Heart right ventricle (tissue), 16 donors: ENCODE measurements around the gene CNOT1. TPM values are rescaled to one million over a fixed set of nuclear protein-coding genes. Genes with fewer than 3 reads are reported as not detected.

ENCODE experiments used
- ATAC-seq, 8 donors: fragments of 200-7000 bp; cut with Tn5 transposase; one replicate each; pipeline ENCODE4 v1.9.1; 2020; ENCODE audit warnings: mild to moderate bottlenecking in 8 of 8, moderate library complexity in 8 of 8, moderate number of reproducible peaks in 1 of 8
- DNase-seq, 2 donors: peaks; one replicate each; pipeline ENCODE4 v3.0.0-alpha.2; 2020
- H3K27ac ChIP-seq, 10 donors: fragments of 200-600 bp; sonication (generic) in 2 of 10; one replicate each; pipeline versions ENCODE4 v1.5.0 to v1.8.0; 2020 to 2022; ENCODE audit warnings: mild to moderate bottlenecking in 3 of 10
- H3K27me3 ChIP-seq, 7 donors: fragments of 200-600 bp; one replicate each; pipeline ENCODE4 v1.8.0; 2021 to 2022; ENCODE audit warnings: mild to moderate bottlenecking in 2 of 7
- H3K36me3 ChIP-seq, 9 donors: fragments of 200-600 bp; sonication (generic) in 1 of 9; one replicate each; pipeline versions ENCODE4 v1.5.0 to v1.8.0; 2020 to 2022; ENCODE audit warnings: mild to moderate bottlenecking in 2 of 9
- H3K4me1 ChIP-seq, 9 donors: fragments of 200-600 bp; sonication (generic) in 1 of 9; one replicate each; pipeline versions ENCODE4 v1.5.0 to v1.8.0; 2020 to 2022; ENCODE audit warnings: mild to moderate bottlenecking in 4 of 9
- H3K4me3 ChIP-seq, 10 donors: fragments of 200-600 bp; sonication (generic) in 2 of 10; one replicate each; pipeline versions ENCODE4 v1.5.0 to v1.8.0; 2020 to 2022; ENCODE audit warnings: mild to moderate bottlenecking in 7 of 10, moderate library complexity in 2 of 10
- H3K9me3 ChIP-seq, 11 donors: fragments of 200-600 bp in 10 of 11; sonication (generic) in 2 of 11; one replicate each; pipeline versions ENCODE4 v1.5.0 to v1.8.0; 2013 to 2022; ENCODE audit warnings: mild to moderate bottlenecking in 2 of 11, control low read depth in 1 of 11, moderate library complexity in 1 of 11
- CTCF ChIP-seq, 9 donors: fragments of 200-600 bp; sonication (generic) in 2 of 9; IDR thresholded peaks; one replicate each; pipeline versions ENCODE4 v1.5.0 to v1.8.0; 2021 to 2022; ENCODE audit warnings: antibody characterized with exemption in 9 of 9, mild to moderate bottlenecking in 5 of 9, moderate library complexity in 1 of 9
- WGBS, 2 donors: extraction: QIAGEN DNeasy Blood & Tissue Kit; methylation state at CpG; one replicate each; pipeline ENCODE4 v1.1.7; 2013; ENCODE audit warnings: inconsistent platforms in 1 of 2; 5-methylcytosine and 5-hydroxymethylcytosine counted together
- intact Hi-C, 10 donors: fragments of 100-400 bp; cut with DNase I; formaldehyde crosslinking; loops; one replicate each; pipeline versions ENCODE4 v1.11.1 to v1.14.2; 2022
- polyA plus RNA-seq, 2 donors: library from polyadenylated mRNA; stranded (reverse); fragments of 200-250 nt; gene quantifications; one replicate each; pipeline ENCODE4 v1.2.3, GENCODE V29; 2013
- total RNA-seq, 10 donors: library from RNA; stranded (reverse); fragmentation: NEBNext Ultra II Directional in 3 of 10; extraction: Animal tissue kit (Norgen Biotek cat#: 25700) in 3 of 10; gene quantifications; one replicate each; pipeline versions ENCODE4 v1.2.1 to v1.2.4, GENCODE V29; 2021 to 2023
- donor health status: Arrhythmogenic right ventricular cardiomyopathy.
- donor health status: ischemic (EF 13 %, LVEDD 7.1; RV severe dilation, severe dysfunction).
- donor health status: healthy with polysubstance abuse.
- donor health status: DM: no; HTN: yes; CAD: no.
- donor health status: DM: no; HTN: no; CAD: no.
- donor health status: ischemic (EF 25% LVEDD 6.9; RV normal size, moderate dysfunction).
- donor health status: ischemic (EF 25% LVEDD 5.7; RV mildly dilated, moderate dysfunction).
- donor health status: healthy.
- donor health status: DM: yes; HTN: yes; CAD: no.
- donor health status: Ischemic cardiomyopathy.
- donor health status: ischemic (EF 35%, LVEDD 5.7; RV mildly dilated, moderate dysfunction).
- donor health status: nonischemic (EF 11% LVEDD 7.7; RV severe dilation, severe dysfunction).
- donor health status: DM: yes; HTN: yes; CAD: no.
- donor health status: PGD.
- donor health status: ischemic (EF 29% LVEDD 5.4; RV normal size, mild dysfunction).
- donor health status: nonischemic (EF 23%, LVEDD 6.1; RV moderate dilation, normal function).

The CNOT1 gene
- total and polyA plus RNA-seq, 12 donors = 27.2 to 102 (median 81.7) TPM

GRCh38 chr16:58500430-58501241 lies 129.0 kb downstream of the CNOT1 start:
- Histone ChIP-seq H3K4me3 (peak overlapping the region in 5 of 10 donors; percentile 13 to 37 (median 23)), H3K36me3 (peaks cover 0 to 53% (median 12%) of the 10 kb centered on the region in 9 donors), H3K9me3 (no peaks in the 10 kb centered on the region), H3K27ac (peak overlapping the region in 5 of 10 donors; percentile 20 to 43 (median 37)), H3K27me3 (peaks cover 0 to 34% (median 0%) of the 10 kb centered on the region in 7 donors), H3K4me1 (peaks cover 12 to 56% (median 20%) of the 10 kb centered on the region in 9 donors)
- ATAC-seq = peak in 5 of 8 donors; percentile 1 to 20 (median 5)
- WGBS, 2 donors = 35 to 47% methylated on average over 36 of the region's 36 CpGs
- intact Hi-C loops = loop anchor here in 1 of 10 donors (10.0 kb wide), 1 partner anchor 154 kb away; no protein-coding TSS in a partner anchor
- TF ChIP-seq CTCF (IDR thresholded peaks at IDR 0.05) = no peak
- DNase-seq = no peak

- Histone ChIP-seq H3K9me3 (no peaks in the 10 kb centered on the region), H3K4me3 (peak within 1 kb of the TSS in 5 of 10 donors; percentile 13 to 37 (median 23)), H3K4me1 (peaks cover 19 to 64% (median 25%) of the 10 kb centered on the region in 9 donors), H3K27me3 (peaks cover 0 to 34% (median 0%) of the 10 kb centered on the region in 7 donors), H3K36me3 (peaks cover 0 to 47% (median 9%) of the 10 kb centered on the region in 9 donors), H3K27ac (peak within 1 kb of the TSS in 5 of 10 donors; percentile 20 to 43 (median 34))
- ATAC-seq (peak; percentile 13 to 52 (median 33)), DNase-seq (peak; percentile 50 to 58)
- 53 to 55% methylated on average over 24 of the region's 24 CpGs for WGBS, 2 donors
- intact Hi-C loops = loop anchor here in 2 of 10 donors (10.0 kb wide), 2 partner anchors 155 to 255 kb away; no protein-coding TSS in a partner anchor
- TF ChIP-seq CTCF (IDR thresholded peaks at IDR 0.05) = no peak
These were observed 129.8 kb downstream of the CNOT1 start, which contains the start of gene NDRG4 for GRCh38 chr16:58499615-58500351. TSS of gene NDRG4 (plus strand) at chr16:58500143. CDS start at chr16:58500249, 106 bp downstream.

- Histone ChIP-seq H3K27me3 (peaks cover 0 to 34% (median 0%) of the 10 kb centered on the region in 7 donors), H3K27ac (peak overlapping the region in 1 of 10 donors; percentile 34), H3K4me1 (peaks cover 21 to 71% (median 30%) of the 10 kb centered on the region in 9 donors), H3K4me3 (no peak overlapping the region), H3K9me3 (no peaks in the 10 kb centered on the region), H3K36me3 (peaks cover 0 to 45% (median 2%) of the 10 kb centered on the region in 9 donors)
- no peak for DNase-seq
- intact Hi-C loops = loop anchor here in 1 of 10 donors (10.0 kb wide), 1 partner anchor 256 kb away; no protein-coding TSS in a partner anchor
- TF ChIP-seq CTCF (IDR thresholded peaks at IDR 0.05) = no peak
- no peak for ATAC-seq
- WGBS, 2 donors = 88 to 89% methylated on average over 10 of the region's 10 CpGs
These were observed 130.5 kb downstream of the CNOT1 start for GRCh38 chr16:58499092-58499511.
